ENCODE data around the gene FOXL3.
A peak's percentile ranks its signal among the peaks of the same experiment; 100 is the strongest.
"Not testable (repeated sequence)": the region's sequence is repeated elsewhere in the genome, so short reads cannot be mapped to it uniquely, and the experiment has no call there.

FOXL3 gene

DNA sequence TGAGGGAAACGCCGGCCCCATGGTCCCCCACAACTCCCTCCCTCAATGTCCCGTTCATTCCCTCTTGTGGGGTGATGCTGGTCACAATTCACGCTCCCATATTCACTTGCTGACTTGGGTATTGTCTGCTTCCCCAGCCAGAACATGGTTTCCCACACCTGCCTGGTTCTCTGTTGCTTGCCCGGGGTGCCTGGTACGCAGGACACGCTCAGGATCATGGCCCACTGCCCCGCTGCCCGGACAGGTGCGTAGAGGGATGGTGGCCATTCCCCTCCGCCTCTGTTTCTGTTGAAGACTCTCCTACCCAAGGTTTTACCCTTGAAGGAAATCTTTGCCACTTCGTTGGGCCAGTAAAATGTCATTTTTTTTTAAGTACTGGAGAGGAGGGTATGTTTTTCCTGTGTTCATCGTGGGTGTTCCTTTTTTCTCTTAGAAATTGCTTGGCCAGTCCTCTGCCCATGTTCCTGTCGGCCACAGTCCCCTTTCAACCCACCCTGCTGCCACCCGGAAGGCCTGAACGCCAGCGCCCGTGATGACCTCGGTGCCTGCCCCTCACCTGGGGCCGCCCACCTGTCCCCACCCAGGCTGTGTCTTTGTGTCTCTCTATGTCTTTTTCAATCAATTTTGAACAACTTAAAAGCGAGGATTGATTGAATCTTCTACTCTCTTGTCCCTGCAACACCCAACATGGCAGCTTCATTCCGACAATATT lies 38.2 kb downstream of the FOXL3 start:
- Histone ChIP-seq H3K4me3 (ENCODE audit: low read depth in 1 of 2, low read length in 2 of 2) (no peak overlapping the region), H3K4me1 (ENCODE audit: control insufficient read depth in 1 of 2, insufficient read depth in 2 of 2, low read length in 2 of 2) (peaks cover 43 to 60% of the 10 kb centered on the region in 2 donors), H3K36me3 (ENCODE audit: control insufficient read depth in 1 of 2, insufficient read depth in 2 of 2, low read length in 2 of 2) (no peaks in the 10 kb centered on the region), H3K27ac (ENCODE audit: low read depth, low read length) (no peak overlapping the region), H3K9me3 (ENCODE audit: control insufficient read depth in 1 of 2, low read length in 2 of 2) (peaks cover 5 to 7% of the 10 kb centered on the region in 2 donors), H3K9ac (ENCODE audit: low read depth in 1 of 2, low read length in 2 of 2) (peak overlapping the region in 1 of 2 donors; percentile 56), H3K27me3 (ENCODE audit: control insufficient read depth in 1 of 2, insufficient read depth in 2 of 2, low read length in 2 of 2) (peaks cover 0 to 4% of the 10 kb centered on the region in 2 donors)

DNA sequence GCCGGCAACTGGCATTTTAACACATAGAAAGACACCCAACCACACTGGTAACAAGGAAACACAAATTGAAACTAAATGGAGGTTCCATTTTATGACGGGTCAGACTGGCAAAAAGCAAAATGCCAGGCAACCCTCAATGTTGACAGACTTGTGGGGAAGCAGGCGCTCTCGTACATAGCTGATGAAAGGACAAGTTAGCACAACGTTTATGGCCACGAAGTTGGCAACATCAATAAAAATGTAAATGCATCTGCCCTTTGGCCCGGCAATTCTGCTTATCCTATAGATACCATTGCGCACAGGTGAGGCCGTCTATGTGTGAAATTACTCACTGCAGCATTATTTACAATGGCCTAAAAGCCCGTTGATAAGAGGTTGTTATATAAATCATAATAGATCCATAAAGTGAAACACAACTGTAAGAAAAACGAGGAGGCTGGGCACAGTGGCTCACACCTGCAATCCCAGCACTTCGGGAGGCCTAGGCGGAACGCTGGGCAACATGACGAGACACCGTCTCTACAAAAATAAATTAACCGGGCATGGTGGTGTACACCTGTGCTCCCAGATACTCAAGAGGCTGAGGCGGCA lies 39.8 kb downstream of the FOXL3 start:
- Histone ChIP-seq H3K4me3 (ENCODE audit: low read depth in 1 of 2, low read length in 2 of 2) (no peak overlapping the region), H3K9ac (ENCODE audit: low read depth in 1 of 2, low read length in 2 of 2) (peak overlapping the region; percentile 52 to 59), H3K36me3 (ENCODE audit: control insufficient read depth in 1 of 2, insufficient read depth in 2 of 2, low read length in 2 of 2) (no peaks in the 10 kb centered on the region), H3K9me3 (ENCODE audit: control insufficient read depth in 1 of 2, low read length in 2 of 2) (peaks cover 5 to 7% of the 10 kb centered on the region in 2 donors), H3K4me1 (ENCODE audit: control insufficient read depth in 1 of 2, insufficient read depth in 2 of 2, low read length in 2 of 2) (peaks cover 54 to 56% of the 10 kb centered on the region in 2 donors), H3K27ac (ENCODE audit: low read depth, low read length) (peak overlapping the region; percentile 13), H3K27me3 (ENCODE audit: control insufficient read depth in 1 of 2, insufficient read depth in 2 of 2, low read length in 2 of 2) (peaks cover 0 to 4% of the 10 kb centered on the region in 2 donors)

DNA sequence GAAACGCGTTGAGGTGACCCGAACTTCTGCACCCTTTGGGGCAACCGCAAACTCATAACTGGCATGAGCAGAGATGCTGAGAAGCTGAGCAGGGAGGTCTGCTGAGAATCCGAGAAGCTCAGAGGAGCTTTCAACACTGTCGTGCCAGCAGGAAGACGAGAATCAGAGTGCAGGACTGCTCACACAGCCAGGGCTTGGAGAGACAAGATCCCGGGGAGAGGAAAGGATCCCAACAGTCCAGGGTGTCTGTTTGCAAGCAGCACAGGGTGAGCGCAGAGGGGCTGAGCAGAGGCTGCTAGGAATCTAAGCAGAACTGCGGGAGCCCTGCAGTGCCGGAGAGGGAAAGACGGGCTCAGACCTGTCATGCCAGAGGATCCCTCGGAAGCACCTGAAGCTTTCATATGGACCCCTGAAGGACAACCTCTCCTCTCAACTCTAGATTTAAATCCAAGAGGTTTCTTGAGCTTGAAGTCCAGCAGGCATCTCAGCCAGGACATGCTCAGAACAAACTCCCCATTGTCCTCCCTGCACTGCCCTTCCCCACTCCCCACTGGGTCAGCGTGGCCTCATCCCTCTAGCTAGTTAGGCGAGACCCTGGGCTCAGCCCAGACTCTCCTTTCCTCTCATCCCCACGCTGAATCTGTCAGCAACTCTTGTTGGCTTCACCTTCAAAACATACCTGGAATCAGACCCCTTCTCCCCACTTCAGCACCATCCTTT lies 40.7 kb downstream of the FOXL3 start:
- H3K27ac ChIP-seq (ENCODE audit: low read depth, low read length): no peak overlapping the region
- no peak overlapping the region for H3K4me3 ChIP-seq (ENCODE audit: low read depth in 1 of 2, low read length in 2 of 2)
- peak overlapping the region; percentile 52 to 59 for H3K9ac ChIP-seq (ENCODE audit: low read depth in 1 of 2, low read length in 2 of 2)
- peaks cover 54 to 56% of the 10 kb centered on the region in 2 donors for H3K4me1 ChIP-seq (ENCODE audit: control insufficient read depth in 1 of 2, insufficient read depth in 2 of 2, low read length in 2 of 2)
- H3K36me3 ChIP-seq (ENCODE audit: control insufficient read depth in 1 of 2, insufficient read depth in 2 of 2, low read length in 2 of 2): no peaks in the 10 kb centered on the region
- peaks cover 4 to 5% of the 10 kb centered on the region in 2 donors for H3K9me3 ChIP-seq (ENCODE audit: control insufficient read depth in 1 of 2, low read length in 2 of 2)
- H3K27me3 ChIP-seq (ENCODE audit: control insufficient read depth in 1 of 2, insufficient read depth in 2 of 2, low read length in 2 of 2): peaks cover 0 to 4% of the 10 kb centered on the region in 2 donors

DNA sequence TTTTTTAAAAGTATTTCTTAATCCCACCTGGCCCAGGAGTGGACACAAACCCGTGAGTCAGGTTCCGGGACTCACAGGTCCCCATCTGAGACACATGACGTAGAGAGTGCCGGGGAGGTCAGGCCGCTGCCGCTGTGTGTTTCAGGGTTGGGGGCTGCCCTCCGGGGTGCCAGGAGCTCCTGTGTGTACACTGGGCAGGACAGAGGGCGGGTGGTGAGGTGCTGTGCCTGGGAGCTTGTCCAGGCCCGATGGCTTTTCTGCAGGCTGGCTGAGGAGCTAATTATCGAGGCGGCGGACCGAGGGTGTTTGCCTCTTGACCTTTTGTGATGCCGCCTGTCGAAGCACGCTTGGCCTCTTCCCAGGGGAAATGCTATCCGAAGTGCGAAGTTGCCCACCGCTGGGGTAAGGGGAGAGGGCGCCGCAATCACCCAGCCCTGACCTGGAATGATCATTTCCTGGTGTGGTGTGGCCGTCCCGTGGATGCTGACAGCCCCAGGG lies 42.1 kb downstream of the FOXL3 start:
- Histone ChIP-seq H3K27ac (ENCODE audit: low read depth, low read length) (no peak overlapping the region), H3K4me1 (ENCODE audit: control insufficient read depth in 1 of 2, insufficient read depth in 2 of 2, low read length in 2 of 2) (peaks cover 41 to 46% of the 10 kb centered on the region in 2 donors), H3K4me3 (ENCODE audit: low read depth in 1 of 2, low read length in 2 of 2) (no peak overlapping the region), H3K36me3 (ENCODE audit: control insufficient read depth in 1 of 2, insufficient read depth in 2 of 2, low read length in 2 of 2) (no peaks in the 10 kb centered on the region), H3K9ac (ENCODE audit: low read depth in 1 of 2, low read length in 2 of 2) (peak overlapping the region in 1 of 2 donors; percentile 43), H3K9me3 (ENCODE audit: control insufficient read depth in 1 of 2, low read length in 2 of 2) (no peaks in the 10 kb centered on the region), H3K27me3 (ENCODE audit: control insufficient read depth in 1 of 2, insufficient read depth in 2 of 2, low read length in 2 of 2) (peaks cover 0 to 4% of the 10 kb centered on the region in 2 donors)

DNA sequence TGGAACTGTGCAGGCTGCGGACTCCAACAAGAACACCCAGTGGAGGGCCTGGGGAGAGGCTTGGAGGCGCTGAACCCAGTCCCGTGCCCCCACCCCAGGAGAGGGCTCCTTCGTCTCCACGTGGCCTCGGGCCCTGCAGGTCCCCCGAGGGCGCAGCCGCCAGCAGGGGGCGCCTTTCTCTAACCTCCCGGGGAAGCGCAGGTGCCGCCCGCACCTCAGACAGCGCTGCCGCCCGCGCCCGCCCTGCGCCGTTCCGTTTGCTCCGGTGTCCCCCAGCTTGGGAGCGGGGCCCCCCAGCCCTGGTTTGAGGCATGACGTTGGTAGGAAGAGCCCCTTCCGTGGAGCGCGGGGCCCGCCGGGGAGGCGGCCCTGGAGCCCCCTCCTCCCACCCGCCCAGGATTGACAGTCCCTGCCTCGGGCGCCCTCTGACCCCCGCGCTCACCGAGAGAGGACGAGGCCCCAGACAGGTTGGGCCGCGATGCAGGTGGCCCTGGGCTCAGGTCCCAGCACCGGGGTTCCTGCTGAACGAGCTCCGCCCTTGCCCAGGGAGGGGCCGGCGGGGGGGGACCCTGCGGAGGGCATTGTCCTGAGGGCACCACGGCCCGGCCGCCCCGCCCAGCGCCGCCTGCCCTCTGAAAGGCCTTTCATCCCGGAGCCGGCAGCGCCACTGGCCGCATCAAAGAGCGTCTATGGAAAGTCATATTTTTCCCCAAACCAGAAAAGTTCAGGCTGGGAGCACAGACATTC lies 42.8 kb downstream of the FOXL3 start:
- Histone ChIP-seq H3K4me3 (ENCODE audit: low read depth in 1 of 2, low read length in 2 of 2) (peak overlapping the region in 1 of 2 donors; percentile 35), H3K4me1 (ENCODE audit: control insufficient read depth in 1 of 2, insufficient read depth in 2 of 2, low read length in 2 of 2) (peaks cover 34 to 38% of the 10 kb centered on the region in 2 donors), H3K27ac (ENCODE audit: low read depth, low read length) (peak overlapping the region; percentile 20), H3K36me3 (ENCODE audit: control insufficient read depth in 1 of 2, insufficient read depth in 2 of 2, low read length in 2 of 2) (no peaks in the 10 kb centered on the region), H3K9me3 (ENCODE audit: control insufficient read depth in 1 of 2, low read length in 2 of 2) (no peaks in the 10 kb centered on the region), H3K27me3 (ENCODE audit: control insufficient read depth in 1 of 2, insufficient read depth in 2 of 2, low read length in 2 of 2) (peaks cover 0 to 4% of the 10 kb centered on the region in 2 donors), H3K9ac (ENCODE audit: low read depth in 1 of 2, low read length in 2 of 2) (peak overlapping the region in 1 of 2 donors; percentile 25)

DNA sequence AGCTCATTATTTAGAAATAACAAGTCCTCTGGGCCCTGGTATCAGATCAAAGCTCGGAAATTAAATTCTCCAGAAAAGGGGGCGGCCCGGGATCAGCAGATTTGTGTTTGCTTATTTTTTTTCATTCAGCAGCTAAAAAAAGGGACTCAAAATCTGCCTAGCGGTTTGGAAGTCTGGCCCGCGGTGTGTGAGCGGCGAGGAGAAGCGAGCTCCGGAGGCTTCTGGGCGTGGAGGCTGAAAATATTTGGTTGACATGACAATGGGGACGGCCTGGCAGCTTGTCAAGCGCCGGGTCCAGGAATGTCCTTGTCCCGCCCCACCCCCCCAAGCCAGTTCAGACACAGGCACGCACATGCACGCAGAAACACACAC lies 43.4 kb downstream of the FOXL3 start:
- Histone ChIP-seq H3K9ac (ENCODE audit: low read depth in 1 of 2, low read length in 2 of 2) (peak overlapping the region in 1 of 2 donors; percentile 25), H3K9me3 (ENCODE audit: control insufficient read depth in 1 of 2, low read length in 2 of 2) (no peaks in the 10 kb centered on the region), H3K36me3 (ENCODE audit: control insufficient read depth in 1 of 2, insufficient read depth in 2 of 2, low read length in 2 of 2) (no peaks in the 10 kb centered on the region), H3K4me1 (ENCODE audit: control insufficient read depth in 1 of 2, insufficient read depth in 2 of 2, low read length in 2 of 2) (peaks cover 28 to 36% of the 10 kb centered on the region in 2 donors), H3K4me3 (ENCODE audit: low read depth in 1 of 2, low read length in 2 of 2) (no peak overlapping the region), H3K27me3 (ENCODE audit: control insufficient read depth in 1 of 2, insufficient read depth in 2 of 2, low read length in 2 of 2) (peaks cover 0 to 4% of the 10 kb centered on the region in 2 donors), H3K27ac (ENCODE audit: low read depth, low read length) (no peak overlapping the region)

DNA sequence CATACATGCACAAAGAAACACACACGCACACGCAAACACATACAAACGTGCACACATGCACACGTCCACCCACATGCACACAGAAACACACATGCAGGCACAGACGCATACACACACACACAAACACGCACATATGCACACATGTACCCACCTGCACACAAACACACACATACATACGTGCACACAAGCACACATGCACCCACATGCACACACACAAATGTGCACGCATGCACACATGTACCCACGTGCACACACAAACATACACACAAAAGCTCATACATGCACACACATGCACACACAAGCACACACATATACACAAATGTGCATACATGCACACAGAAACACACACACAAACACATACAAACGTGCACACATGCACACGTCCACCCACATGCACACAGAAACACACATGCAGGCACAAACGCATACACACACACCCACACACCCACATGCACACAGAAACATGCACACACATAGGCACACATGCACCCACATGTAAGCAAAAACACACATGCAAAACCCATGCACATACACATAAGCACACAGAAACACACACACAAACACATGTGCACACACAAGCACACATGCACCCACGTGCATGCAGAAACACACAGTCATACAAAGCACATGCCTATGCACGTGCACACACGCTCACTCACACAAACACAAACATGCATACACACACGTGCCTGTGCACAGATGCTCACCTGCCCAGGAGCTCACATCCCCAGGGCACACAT lies 44.8 kb downstream of the FOXL3 start:
- H3K36me3 ChIP-seq (ENCODE audit: control insufficient read depth in 1 of 2, insufficient read depth in 2 of 2, low read length in 2 of 2): no peaks in the 10 kb centered on the region
- no peak overlapping the region for H3K9ac ChIP-seq (ENCODE audit: low read depth in 1 of 2, low read length in 2 of 2)
- H3K27me3 ChIP-seq (ENCODE audit: control insufficient read depth in 1 of 2, insufficient read depth in 2 of 2, low read length in 2 of 2): peaks cover 0 to 4% of the 10 kb centered on the region in 2 donors
- peaks cover 24 to 36% of the 10 kb centered on the region in 2 donors for H3K4me1 ChIP-seq (ENCODE audit: control insufficient read depth in 1 of 2, insufficient read depth in 2 of 2, low read length in 2 of 2)
- no peaks in the 10 kb centered on the region for H3K9me3 ChIP-seq (ENCODE audit: control insufficient read depth in 1 of 2, low read length in 2 of 2)
- H3K4me3 ChIP-seq (ENCODE audit: low read depth in 1 of 2, low read length in 2 of 2): no peak overlapping the region
- H3K27ac ChIP-seq (ENCODE audit: low read depth, low read length): no peak overlapping the region

DNA sequence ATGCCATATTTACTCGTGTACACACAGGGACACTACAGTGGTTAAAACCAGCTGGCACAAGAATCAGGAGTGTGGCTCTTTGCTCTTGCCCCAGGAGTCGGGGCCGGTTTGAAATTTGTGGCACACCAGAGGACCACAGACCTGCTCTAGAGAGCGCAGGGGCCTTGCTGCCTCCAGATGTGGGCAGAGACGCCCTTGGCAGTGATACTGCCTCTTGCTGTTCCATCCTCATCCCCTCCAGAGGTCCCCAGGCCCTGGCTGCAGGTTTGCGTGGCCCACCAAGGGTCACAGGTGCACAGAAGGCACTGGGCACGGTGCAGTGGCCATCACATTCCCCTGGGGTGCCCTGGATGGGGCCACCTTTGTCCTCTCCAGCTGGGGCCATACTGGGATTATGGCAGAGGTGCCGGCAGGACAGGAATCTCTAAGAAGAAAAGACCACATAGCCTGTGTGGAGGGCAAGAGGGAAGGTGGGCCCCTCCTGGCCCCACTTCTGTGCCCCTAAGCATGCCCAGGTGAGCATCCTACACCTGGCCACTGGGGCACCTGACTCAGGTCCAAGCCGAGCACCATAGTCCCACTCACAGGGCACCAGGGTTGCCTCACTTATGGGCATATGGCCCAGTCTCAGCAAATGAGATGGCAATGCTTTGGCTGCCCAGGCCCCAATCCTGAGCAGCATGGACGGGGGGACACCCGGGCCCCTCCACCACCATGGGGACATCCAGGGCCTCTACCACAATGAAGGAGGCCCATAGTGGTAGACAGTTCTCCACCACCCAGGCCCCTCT lies 45.6 kb downstream of the FOXL3 start:
- no peak overlapping the region for H3K4me3 ChIP-seq (ENCODE audit: low read depth in 1 of 2, low read length in 2 of 2)
- H3K36me3 ChIP-seq (ENCODE audit: control insufficient read depth in 1 of 2, insufficient read depth in 2 of 2, low read length in 2 of 2): no peaks in the 10 kb centered on the region
- no peak overlapping the region for H3K9ac ChIP-seq (ENCODE audit: low read depth in 1 of 2, low read length in 2 of 2)
- H3K27ac ChIP-seq (ENCODE audit: low read depth, low read length): no peak overlapping the region
- no peaks in the 10 kb centered on the region for H3K9me3 ChIP-seq (ENCODE audit: control insufficient read depth in 1 of 2, low read length in 2 of 2)
- H3K27me3 ChIP-seq (ENCODE audit: control insufficient read depth in 1 of 2, insufficient read depth in 2 of 2, low read length in 2 of 2): peaks cover 0 to 4% of the 10 kb centered on the region in 2 donors
- H3K4me1 ChIP-seq (ENCODE audit: control insufficient read depth in 1 of 2, insufficient read depth in 2 of 2, low read length in 2 of 2): peaks cover 19 to 30% of the 10 kb centered on the region in 2 donors

DNA sequence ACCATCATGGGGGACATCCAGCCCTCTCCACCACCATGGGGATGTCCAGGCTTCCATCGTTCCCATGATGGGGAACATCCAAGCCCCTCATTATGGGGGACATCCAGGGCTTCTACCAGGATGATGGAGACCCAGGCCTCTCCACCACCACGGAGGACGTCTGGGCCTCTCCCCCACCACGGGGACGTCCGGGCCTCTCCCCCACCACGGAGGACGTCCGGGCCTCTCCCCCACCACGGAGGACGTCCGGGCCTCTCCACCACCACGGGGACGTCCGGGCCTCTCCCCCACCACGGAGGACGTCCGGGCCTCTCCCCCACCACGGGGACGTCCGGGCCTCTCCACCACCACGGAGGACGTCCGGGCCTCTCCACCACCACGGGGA lies 46.2 kb downstream of the FOXL3 start:
- H3K36me3 ChIP-seq (ENCODE audit: control insufficient read depth in 1 of 2, insufficient read depth in 2 of 2, low read length in 2 of 2); H3K27ac ChIP-seq (ENCODE audit: low read depth, low read length); H3K9me3 ChIP-seq (ENCODE audit: control insufficient read depth in 1 of 2, low read length in 2 of 2); H3K4me3 ChIP-seq (ENCODE audit: low read depth in 1 of 2, low read length in 2 of 2); H3K9ac ChIP-seq (ENCODE audit: low read depth in 1 of 2, low read length in 2 of 2); H3K27me3 ChIP-seq (ENCODE audit: control insufficient read depth in 1 of 2, insufficient read depth in 2 of 2, low read length in 2 of 2): not testable (repeated sequence)
- H3K4me1 ChIP-seq (ENCODE audit: control insufficient read depth in 1 of 2, insufficient read depth in 2 of 2, low read length in 2 of 2): peaks cover 19 to 28% of the 10 kb centered on the region in 2 donors

All from duodenal mucosa (tissue), 2 donors.